Ovary (tissue), 3 donors: ENCODE measurements around the gene TM9SF4.

ENCODE experiments used
- POLR2A ChIP-seq: fragments of 450-650 bp; IDR thresholded peaks from one replicate; pipeline ENCODE4 v1.6.1; 2017; ENCODE audit warnings: antibody characterized with exemption, mild to moderate bottlenecking, moderate library complexity
- TF ChIP-seq, protein P1 (sequence below), 3 donors: fragments of 450-650 bp in 2 of 3; fragments of 200-600 bp in 1 of 3; IDR thresholded peaks; one replicate each; pipeline versions ENCODE4 v1.5.1 to v1.8.0; 2016 to 2022; ENCODE audit warnings: antibody characterized with exemption in 3 of 3, mild to moderate bottlenecking in 1 of 3
- donor health status: DM: no; HTN: no; CAD: no.

DNA sequence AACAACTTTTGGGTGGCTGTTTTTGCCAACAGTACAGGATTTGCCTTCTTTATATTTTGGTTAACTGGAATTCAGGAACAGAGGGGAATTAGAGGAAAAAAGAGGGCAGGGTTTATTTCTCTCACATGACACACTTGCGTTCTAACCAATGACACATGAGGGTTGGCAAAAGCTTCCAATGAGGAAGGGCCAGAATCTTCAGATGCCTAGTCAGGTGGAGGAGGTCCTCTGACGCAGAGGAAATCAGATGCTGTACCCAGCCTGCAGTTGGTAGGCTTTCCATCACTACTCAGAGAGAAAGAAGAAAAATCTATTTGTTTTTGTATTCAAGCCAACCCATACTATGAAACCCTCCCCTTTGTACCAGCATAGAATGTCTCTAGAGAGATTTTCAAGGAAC is 20.8 kb downstream of the TM9SF4 start:
- TF ChIP-seq, protein P1, sequence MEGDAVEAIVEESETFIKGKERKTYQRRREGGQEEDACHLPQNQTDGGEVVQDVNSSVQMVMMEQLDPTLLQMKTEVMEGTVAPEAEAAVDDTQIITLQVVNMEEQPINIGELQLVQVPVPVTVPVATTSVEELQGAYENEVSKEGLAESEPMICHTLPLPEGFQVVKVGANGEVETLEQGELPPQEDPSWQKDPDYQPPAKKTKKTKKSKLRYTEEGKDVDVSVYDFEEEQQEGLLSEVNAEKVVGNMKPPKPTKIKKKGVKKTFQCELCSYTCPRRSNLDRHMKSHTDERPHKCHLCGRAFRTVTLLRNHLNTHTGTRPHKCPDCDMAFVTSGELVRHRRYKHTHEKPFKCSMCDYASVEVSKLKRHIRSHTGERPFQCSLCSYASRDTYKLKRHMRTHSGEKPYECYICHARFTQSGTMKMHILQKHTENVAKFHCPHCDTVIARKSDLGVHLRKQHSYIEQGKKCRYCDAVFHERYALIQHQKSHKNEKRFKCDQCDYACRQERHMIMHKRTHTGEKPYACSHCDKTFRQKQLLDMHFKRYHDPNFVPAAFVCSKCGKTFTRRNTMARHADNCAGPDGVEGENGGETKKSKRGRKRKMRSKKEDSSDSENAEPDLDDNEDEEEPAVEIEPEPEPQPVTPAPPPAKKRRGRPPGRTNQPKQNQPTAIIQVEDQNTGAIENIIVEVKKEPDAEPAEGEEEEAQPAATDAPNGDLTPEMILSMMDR (IDR thresholded peaks at IDR 0.05) = no peak
- TF ChIP-seq POLR2A = no peak
